ENCODE data around the gene HOXA2. TPM values are rescaled to one million over a fixed set of nuclear protein-coding genes. Genes with fewer than 3 reads are reported as not detected.

HOXA2 gene
- total RNA-seq, 3 donors from 2014 or later, result 3.2 to 4.3 (median 3.3) TPM

GRCh38 chr7:27110186-27111031, 7.9 kb upstream of the HOXA2 start:
- intact Hi-C loops (cut with DNase I, micrococcal nuclease), result no loop called here
- Histone ChIP-seq H3K4me3 (no peak overlapping the region), H3K9me3 (no peaks in the 10 kb centered on the region), H3K36me3 (ENCODE audit: low read depth) (no peaks in the 10 kb centered on the region), H3K4me1 (ENCODE audit: low read depth) (peaks cover 49% of the 10 kb centered on the region)
- TF ChIP-seq CTCF (IDR thresholded peaks at IDR 0.05), result no peak
- DNase-seq, result peak; percentile 79 to 89 (median 82)
- ATAC-seq, result peak; percentile 33

GRCh38 chr7:27109466-27110185, 7.1 kb upstream of the HOXA2 start:
- intact Hi-C loops (cut with DNase I, micrococcal nuclease), result no loop called here

DNA sequence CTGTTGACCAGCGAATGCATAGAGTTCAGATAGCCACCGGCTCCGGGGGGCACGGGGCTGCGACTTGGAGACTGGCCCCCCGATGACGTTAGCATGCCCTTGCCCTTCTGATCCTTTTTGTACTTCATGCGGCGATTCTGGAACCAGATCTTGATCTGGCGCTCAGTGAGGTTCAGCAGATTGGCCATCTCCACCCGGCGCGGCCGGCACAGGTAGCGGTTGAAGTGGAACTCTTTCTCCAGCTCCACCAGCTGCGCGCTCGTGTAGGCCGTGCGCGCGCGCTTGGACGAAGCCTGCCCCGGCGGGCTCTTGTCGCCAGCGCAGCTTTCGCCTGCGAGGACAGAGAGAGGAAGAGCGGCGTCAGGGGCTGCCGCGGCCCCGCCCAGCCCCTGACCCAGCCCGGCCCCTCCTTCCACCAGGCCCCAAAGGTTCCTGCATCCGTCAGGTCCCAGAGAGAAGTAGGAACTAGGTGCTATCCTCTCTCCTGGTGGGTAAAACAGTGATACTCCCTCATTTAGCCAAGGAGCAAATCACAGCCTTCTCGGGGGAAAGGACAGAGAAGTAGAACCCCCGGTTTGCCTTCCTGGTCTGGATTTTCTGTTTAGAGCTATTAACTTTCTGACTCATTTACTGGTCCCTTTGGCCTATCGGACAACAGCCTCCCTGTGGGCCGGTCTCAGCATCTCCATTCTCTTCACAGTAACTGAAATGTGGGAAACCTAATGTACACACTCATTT, 6.1 kb upstream of the HOXA2 start:
- no peak for TF ChIP-seq CTCF (IDR thresholded peaks at IDR 0.05)
- Histone ChIP-seq H3K9me3 (no peaks in the 10 kb centered on the region), H3K36me3 (ENCODE audit: low read depth) (no peaks in the 10 kb centered on the region), H3K4me1 (ENCODE audit: low read depth) (peaks cover 45% of the 10 kb centered on the region), H3K4me3 (no peak overlapping the region)
- ATAC-seq (peak; percentile 52), DNase-seq (peak; percentile 66 to 81 (median 81))
- intact Hi-C loops (cut with DNase I, micrococcal nuclease), result no loop called here

More at GRCh38 chr7:27109466-27110185, 7.1 kb upstream of the HOXA2 start:
- ATAC-seq (no peak), DNase-seq (no peak)
- Histone ChIP-seq H3K4me1 (ENCODE audit: low read depth) (peaks cover 45% of the 10 kb centered on the region), H3K9me3 (no peaks in the 10 kb centered on the region), H3K36me3 (ENCODE audit: low read depth) (no peaks in the 10 kb centered on the region), H3K4me3 (no peak overlapping the region)
- TF ChIP-seq CTCF (IDR thresholded peaks at IDR 0.05), result no peak

GRCh38 chr7:27107391-27108381, 5.2 kb upstream of the HOXA2 start:
- intact Hi-C loops (cut with DNase I, micrococcal nuclease), result no loop called here
- Histone ChIP-seq H3K36me3 (ENCODE audit: low read depth) (no peaks in the 10 kb centered on the region), H3K9me3 (no peaks in the 10 kb centered on the region), H3K4me1 (ENCODE audit: low read depth) (peaks cover 40% of the 10 kb centered on the region), H3K4me3 (no peak overlapping the region)
- DNase-seq (peak in 2 of 3 donors; percentile 62 to 64), ATAC-seq (peak; percentile 30)
- TF ChIP-seq CTCF (IDR thresholded peaks at IDR 0.05), result no peak

DNA sequence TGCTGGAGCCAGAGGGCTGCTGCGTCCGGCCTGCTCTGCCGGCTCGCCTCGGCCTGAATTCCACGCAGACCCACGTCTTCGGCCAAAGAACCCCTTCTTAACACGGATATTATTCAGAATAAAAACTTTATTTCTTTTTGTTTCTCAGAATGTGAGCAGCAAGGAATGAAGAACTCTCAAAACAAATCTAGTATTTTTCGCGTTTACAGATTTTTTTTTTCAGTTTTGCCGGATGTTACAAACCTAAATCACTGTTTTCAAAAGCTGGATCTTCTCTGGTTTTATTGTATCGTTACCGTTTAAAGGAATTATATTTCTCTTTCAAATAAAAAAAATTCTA, 4.4 kb upstream of the HOXA2 start:
- Histone ChIP-seq H3K4me3 (no peak overlapping the region), H3K36me3 (ENCODE audit: low read depth) (no peaks in the 10 kb centered on the region), H3K9me3 (no peaks in the 10 kb centered on the region), H3K4me1 (ENCODE audit: low read depth) (peaks cover 37% of the 10 kb centered on the region)
- no peak for ATAC-seq
- TF ChIP-seq CTCF (IDR thresholded peaks at IDR 0.05), result no peak
- intact Hi-C loops (cut with DNase I, micrococcal nuclease), result no loop called here
- no peak for DNase-seq
